Measurements from ENCODE around the gene WDTC1. TPM values are rescaled to one million over a fixed set of nuclear protein-coding genes. Genes with fewer than 3 reads are reported as not detected.

Gene WDTC1
- total and polyA plus RNA-seq, 9 of the 15 experiments (the other 6 are each of a cell fraction or from before 2014, with no cell fraction given) = 0.18 to 32.3 (median 8.8) TPM

DNA sequence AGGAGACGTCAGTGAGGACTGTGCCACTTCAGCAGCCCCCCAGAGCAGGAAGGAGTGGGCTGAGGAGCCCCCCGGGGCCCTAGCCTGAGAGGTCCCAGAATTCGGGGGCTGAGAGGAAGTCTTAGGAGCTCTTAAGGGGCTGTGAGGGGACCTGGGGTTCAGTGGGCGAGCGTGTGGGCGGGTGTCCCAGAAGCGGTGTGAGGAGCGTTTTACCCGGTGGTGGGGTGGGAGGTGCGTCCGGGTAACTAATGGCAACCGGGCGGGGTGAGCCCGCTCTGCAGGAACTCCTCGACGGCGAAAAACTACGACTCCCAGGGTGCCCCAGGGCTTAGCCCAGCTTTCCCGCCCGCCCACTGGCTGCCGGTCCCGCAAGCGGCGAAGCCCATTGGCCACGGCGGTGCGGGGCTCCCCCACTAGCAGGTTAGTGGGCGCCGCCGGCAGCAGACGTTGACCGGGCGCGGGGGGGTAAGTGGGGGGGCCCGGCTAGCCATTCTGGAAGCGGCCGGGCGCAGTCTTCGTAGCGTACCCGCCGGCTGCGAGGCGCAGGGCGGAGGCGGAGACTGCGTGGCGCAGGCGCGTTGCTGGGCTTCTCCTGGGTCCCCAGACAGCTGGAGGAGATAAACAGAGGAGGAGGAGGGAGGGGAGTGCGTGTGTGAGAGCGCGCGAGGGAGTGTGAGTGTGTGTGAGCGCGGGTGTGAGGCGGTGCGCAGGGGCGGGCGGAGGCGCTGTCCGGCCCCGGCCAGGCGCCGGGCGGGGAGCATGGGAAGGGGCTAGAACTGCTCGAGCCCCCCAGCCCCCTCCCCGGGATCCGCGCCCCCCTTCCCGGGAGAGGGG, at the start of gene WDTC1 (continued):
- TF ChIP-seq CLOCK (CRISPR knock-in tag; IDR thresholded peaks at IDR 0.05; ENCODE audit: borderline replicate concordance) (no peak), ZNF165 (CRISPR knock-in tag; IDR thresholded peaks at IDR 0.05; ENCODE audit: borderline replicate concordance) (no peak), GABPA (tag; conservative IDR thresholded peaks at IDR 0.05; ENCODE audit: low read depth) (peak; percentile 81), ZNF436 (CRISPR knock-in tag; IDR thresholded peaks at IDR 0.05) (no peak), RBM14 (IDR thresholded peaks at IDR 0.05; ENCODE audit: borderline replicate concordance, insufficient read depth, low read depth, low read length) (no peak), CREB3L1 (IDR thresholded peaks at IDR 0.05; ENCODE audit: borderline replicate concordance, low read depth) (peak; percentile 92), RREB1 (CRISPR knock-in tag; IDR thresholded peaks at IDR 0.05) (no peak), SRSF9 (IDR thresholded peaks at IDR 0.05; ENCODE audit: borderline replicate concordance, low read depth, low read length) (no peak), RBM25 (IDR thresholded peaks at IDR 0.05; ENCODE audit: low read depth, low read length, severe bottlenecking) (peak; percentile 99), ZNF717 (CRISPR knock-in tag; IDR thresholded peaks at IDR 0.05) (no peak), GATAD2A (IDR thresholded peaks at IDR 0.05) (no peak; the same call in 1 of the 2 replicates), HNRNPH1 (optimal IDR thresholded peaks at IDR 0.05; ENCODE audit: low read depth, low read length) (peak; percentile 93), TAF1 (IDR thresholded peaks at IDR 0.05; ENCODE audit: control insufficient read depth, extremely low read depth, insufficient read depth, low read length, severe bottlenecking) (peak; percentile 41), ZBTB8A (IDR thresholded peaks at IDR 0.05; ENCODE audit: partially characterized antibody) (no peak)

All from K562 (cell line).